Gastroesophageal sphincter (tissue), 3 donors: ENCODE results near the gene TEX14.
"Not testable (repeated sequence)": the region's sequence is repeated elsewhere in the genome, so short reads cannot be mapped to it uniquely, and the experiment has no call there.

Experiments used
- POLR2A ChIP-seq, 2 donors: fragments of 450-650 bp; IDR thresholded peaks; one replicate each; pipeline ENCODE4 v1.6.1; 2017; ENCODE audit warnings: antibody characterized with exemption in 2 of 2, mild to moderate bottlenecking in 2 of 2, moderate library complexity in 1 of 2
- POLR2AphosphoS5 ChIP-seq: sonication (generic); formaldehyde crosslinking; IDR thresholded peaks from one replicate; pipeline ENCODE4 v1.6.1; 2017; ENCODE audit warnings: antibody characterized with exemption
- TF ChIP-seq, protein P1 (sequence below), 4 experiments: fragments of 200-600 bp in 2 of 4; fragments of 450-650 bp in 2 of 4; sonication (generic) in 1 of 4; IDR thresholded peaks; one replicate each; pipeline ENCODE4 v1.5.1; 2017 to 2019; ENCODE audit warnings: antibody characterized with exemption in 4 of 4, mild to moderate bottlenecking in 2 of 4, moderate library complexity in 2 of 4

DNA sequence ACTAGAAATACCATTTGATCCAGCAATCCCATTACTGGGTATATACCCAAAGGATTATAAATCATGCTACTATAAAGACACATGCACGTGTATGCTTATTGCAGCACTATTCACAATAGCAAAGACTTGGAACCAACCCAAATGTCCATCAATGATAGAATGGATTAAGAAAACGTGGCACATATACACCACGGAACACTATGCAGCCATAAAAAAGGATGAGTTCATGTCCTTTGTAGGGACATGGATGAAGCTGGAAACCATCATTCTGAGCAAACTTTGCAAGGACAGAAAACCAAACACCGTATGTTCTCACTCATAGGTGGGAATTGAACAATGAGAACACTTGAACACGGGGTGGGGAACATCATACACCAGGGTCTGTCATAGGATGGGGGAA, 13.6 kb downstream of the TEX14 start:
- TF ChIP-seq, protein P1, sequence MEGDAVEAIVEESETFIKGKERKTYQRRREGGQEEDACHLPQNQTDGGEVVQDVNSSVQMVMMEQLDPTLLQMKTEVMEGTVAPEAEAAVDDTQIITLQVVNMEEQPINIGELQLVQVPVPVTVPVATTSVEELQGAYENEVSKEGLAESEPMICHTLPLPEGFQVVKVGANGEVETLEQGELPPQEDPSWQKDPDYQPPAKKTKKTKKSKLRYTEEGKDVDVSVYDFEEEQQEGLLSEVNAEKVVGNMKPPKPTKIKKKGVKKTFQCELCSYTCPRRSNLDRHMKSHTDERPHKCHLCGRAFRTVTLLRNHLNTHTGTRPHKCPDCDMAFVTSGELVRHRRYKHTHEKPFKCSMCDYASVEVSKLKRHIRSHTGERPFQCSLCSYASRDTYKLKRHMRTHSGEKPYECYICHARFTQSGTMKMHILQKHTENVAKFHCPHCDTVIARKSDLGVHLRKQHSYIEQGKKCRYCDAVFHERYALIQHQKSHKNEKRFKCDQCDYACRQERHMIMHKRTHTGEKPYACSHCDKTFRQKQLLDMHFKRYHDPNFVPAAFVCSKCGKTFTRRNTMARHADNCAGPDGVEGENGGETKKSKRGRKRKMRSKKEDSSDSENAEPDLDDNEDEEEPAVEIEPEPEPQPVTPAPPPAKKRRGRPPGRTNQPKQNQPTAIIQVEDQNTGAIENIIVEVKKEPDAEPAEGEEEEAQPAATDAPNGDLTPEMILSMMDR (IDR thresholded peaks at IDR 0.05), result not testable (repeated sequence)
- TF ChIP-seq POLR2AphosphoS5; POLR2A (IDR thresholded peaks at IDR 0.05): not testable (repeated sequence)
